ENCODE measurements around the gene CCDC69. TPM values are rescaled to one million over a fixed set of nuclear protein-coding genes. Genes with fewer than 3 reads are reported as not detected.
"Not testable (repeated sequence)": the region's sequence is repeated elsewhere in the genome, so short reads cannot be mapped to it uniquely, and the experiment has no call there.

Gene CCDC69, protein sequence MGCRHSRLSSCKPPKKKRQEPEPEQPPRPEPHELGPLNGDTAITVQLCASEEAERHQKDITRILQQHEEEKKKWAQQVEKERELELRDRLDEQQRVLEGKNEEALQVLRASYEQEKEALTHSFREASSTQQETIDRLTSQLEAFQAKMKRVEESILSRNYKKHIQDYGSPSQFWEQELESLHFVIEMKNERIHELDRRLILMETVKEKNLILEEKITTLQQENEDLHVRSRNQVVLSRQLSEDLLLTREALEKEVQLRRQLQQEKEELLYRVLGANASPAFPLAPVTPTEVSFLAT
- polyA plus RNA-seq (ENCODE audit: insufficient read length), result 5.3 TPM
- long read RNA-seq, donor 1, result 0 reads
- long read RNA-seq, donor 2, result 0 reads
- long read RNA-seq, donor 3, result 0 reads
- long read RNA-seq, donor 4, result 0 reads
- long read RNA-seq, donor 5, partial matches to known transcripts, result 0 of 1 reads
- long read RNA-seq, donor 5, other reads (novel, unspliced or antisense), result 0 of 1 reads
- long read RNA-seq, donor 6, partial matches to known transcripts, result 0 of 2 reads
- long read RNA-seq, donor 6, other reads (novel, unspliced or antisense), result 0 of 2 reads
- long read RNA-seq, donor 7, partial matches to known transcripts, result 0 of 2 reads
- long read RNA-seq, donor 7, other reads (novel, unspliced or antisense), result 0 of 2 reads
- long read RNA-seq, donor 8, partial matches to known transcripts, result 0 of 1 reads
- long read RNA-seq, donor 8, other reads (novel, unspliced or antisense), result 0 of 1 reads

DNA sequence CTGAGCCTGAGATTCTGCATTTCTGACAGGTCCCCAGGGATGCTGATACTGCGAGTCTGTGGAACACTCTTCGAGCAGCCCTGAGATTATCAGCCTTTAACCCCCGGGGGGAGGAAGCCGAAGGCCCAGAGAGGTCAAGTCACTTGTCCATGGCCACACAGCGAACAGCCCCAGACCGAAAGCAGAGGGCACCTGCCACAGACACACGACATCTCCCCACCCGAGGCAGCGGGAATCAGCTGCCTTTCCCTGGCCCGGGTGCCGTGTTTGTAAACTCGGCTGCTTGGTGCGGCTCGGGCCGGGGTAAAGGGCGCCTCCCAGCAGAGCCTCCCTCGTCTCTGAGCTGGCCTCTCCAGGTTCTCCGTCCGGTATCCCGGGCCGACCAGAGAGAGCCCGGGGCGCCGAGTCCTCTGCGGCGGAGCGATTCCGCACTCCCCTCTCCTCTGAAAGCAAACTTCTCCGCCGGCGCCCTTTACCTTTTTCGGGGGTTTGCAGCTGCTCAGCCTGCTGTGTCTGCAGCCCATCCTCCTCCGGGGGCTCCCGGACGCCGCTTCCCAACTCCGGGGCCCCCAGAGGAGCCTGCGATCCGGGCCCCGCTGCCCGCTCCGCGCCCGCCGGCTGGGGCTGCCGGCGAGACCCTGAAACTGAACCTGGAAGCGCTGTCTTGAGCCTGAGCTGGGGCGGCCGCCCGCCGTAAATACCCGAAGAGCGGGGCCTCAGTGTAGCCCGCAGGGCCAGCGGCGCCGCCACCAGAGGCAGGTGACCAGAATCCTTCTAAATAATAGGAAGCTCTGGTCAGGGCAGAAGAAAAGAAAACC lies at the start of gene CCDC69:
Gene CCDC69 (minus strand): TSS at position 646 of the 818 bp plus-strand sequence. CDS start 122 bp downstream, at position 524.
- DNase-seq, result peak; percentile 79

- DNase-seq, result no peak
Measured at GRCh38 chr5:151271336-151271735, 47.4 kb upstream of the CCDC69 start.

DNA sequence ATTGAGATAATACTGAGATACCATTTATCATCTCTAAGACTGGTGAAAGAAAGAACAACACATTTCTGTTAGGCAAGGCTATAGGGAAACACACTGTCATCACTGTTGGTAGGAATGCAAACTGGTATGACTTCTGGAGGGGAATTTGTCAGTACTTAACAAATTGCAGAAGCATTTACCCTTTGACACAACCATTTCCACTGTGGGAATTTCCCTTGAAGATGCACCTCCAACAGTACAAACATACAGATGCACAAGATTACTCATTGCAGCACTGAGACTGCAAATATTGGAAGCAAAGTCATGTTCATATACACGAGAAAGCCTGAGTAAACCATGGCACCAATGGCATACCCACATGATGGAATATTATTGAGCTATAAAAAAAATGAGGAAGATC lies 46.7 kb upstream of the CCDC69 start:
- DNase-seq, result no peak

- no peak for DNase-seq
Measured at GRCh38 chr5:151267491-151268260, 43.8 kb upstream of the CCDC69 start.

DNA sequence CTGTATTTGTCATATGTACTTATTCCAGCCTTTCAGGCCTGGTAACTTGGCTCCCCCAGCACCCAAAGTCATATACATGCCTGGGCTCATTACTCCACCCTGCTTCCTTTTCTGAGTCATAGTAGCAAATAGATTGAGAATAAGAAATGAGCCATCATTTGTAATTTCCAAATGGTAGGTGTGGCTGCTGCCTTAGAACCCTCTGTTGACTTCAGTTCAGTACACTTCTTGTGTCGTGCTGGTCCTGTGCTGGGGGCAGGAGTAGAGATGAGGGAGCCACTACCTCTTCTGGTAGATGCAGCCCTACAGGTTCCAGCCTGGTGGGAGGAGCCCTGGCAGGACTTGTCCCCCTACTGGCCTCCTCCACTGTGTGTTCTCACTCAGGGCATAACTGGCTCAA lies 40.2 kb upstream of the CCDC69 start:
- DNase-seq, result no peak

- DNase-seq, result no peak
Measured at GRCh38 chr5:151262532-151262931, 38.6 kb upstream of the CCDC69 start.

DNA sequence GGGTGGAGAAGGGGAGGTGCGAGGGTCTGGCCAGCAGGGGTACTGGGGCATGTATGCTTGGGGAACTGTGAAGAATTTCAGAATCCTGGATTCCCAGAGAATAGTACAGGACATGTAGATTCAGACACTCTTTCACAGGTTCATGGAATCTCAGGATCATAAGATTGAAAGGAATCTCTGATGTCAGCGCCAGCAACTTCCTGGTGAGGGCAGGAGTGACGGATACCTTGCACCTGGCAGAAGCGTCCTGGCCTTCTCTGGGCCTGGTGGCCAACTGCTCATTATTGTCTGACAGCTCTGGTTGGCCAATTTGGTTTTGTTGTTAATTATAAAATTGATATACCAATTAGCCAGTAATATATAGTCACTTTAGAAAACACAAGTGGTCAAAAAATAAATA lies 36.0 kb upstream of the CCDC69 start:
- DNase-seq, result no peak

GRCh38 chr5:151258816-151259215 lies 34.9 kb upstream of the CCDC69 start:
- no peak for DNase-seq

GRCh38 chr5:151258201-151258611 lies 34.3 kb upstream of the CCDC69 start:
- no peak for DNase-seq

- DNase-seq, result no peak
Measured at GRCh38 chr5:151257731-151258181, 33.9 kb upstream of the CCDC69 start.

DNA sequence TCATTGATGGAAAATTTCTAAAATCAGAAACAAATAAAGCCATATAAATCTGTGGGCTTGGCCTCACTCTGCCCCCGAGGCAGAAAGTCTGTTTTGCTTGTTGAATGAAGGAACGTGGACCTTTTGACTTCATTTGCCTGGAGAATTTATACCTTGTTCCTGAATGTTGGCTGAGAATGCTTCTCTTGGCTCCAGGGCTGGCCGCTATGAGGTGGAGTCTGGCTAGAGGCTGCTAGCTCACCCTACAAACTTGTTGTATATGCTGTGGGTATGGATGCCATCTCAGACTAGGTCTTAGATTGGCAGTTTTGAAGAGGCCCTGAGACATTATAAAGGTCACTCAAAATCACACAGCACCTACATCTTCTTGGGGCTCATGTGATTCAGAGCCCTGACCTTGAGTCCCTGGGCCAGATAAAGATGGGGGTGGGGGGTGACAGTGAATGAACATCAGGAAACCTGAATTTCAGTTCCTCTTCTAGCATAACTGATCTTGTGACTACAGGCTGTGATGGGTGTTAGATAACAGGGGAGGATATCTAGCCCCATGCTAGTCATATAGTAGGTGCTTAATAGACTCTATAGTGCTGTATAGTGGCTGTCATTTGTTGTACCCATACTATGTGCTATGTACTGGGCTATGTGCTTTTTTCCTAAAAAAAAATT lies 31.9 kb upstream of the CCDC69 start:
- DNase-seq, result no peak

DNA sequence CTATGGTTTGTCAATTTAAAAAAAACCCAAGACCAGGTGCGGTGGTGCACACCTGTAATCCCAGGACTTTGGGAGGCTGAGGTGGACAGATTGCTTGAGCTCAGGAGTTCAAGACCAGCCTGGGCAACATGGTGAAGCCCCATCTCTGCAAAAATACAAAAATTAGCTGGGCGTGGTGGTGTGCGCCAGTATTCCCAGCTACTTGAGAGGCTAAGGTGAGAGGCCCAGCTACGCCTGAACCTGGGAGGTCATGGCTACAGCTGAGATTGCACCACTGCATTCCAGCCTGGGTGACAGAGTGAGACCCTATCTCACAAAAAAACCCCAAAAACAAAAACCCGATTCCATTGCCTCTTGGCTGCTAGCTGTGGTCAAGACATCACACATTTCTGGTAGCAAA lies 31.1 kb upstream of the CCDC69 start:
- not testable (repeated sequence) for DNase-seq

DNA sequence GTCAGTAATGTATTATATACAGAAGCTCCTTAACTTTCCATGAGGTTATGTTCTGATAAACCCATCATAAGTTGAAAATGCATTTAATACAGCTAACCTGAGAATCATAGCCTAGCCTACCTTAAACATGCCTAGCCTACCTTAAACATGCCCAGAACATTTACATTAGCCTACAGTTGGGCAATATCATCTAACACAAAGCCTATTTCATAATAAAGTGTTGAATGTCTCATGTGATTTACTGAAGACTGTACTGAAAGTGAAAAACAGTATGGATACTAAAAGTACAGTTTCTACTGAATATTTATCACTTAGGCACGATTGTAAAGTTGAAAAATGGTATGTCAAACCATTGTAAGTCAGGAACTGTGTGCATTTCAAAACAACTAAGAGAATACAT lies 30.7 kb upstream of the CCDC69 start:
- DNase-seq, result no peak

- no peak for DNase-seq
Measured at GRCh38 chr5:151253605-151253950, 29.7 kb upstream of the CCDC69 start.

GRCh38 chr5:151252762-151253604 lies 29.1 kb upstream of the CCDC69 start, which contains the start of gene GM2A:
Gene GM2A (plus strand): TSS chr5:151253185. CDS start chr5:151253217, 32 bp downstream.
- peak; percentile 99 for DNase-seq

DNA sequence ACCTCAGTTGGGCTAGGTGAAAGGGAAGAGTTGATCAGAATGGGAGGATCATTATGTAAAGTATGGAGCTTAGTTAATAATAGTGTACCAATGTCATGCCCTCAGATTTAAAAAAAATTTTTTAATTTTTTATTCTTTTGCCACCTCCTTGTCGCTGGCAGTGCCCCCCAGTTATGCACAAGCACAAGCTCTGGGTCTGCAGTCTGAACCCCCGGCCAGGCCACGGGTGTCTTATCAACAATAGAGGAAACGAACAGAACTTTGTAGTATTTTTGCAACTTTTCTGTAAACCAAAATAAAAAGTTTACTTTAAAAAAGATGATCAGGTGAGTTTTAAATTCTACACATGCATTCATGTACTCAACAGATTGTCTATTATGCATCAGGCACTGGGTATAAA lies 27.7 kb upstream of the CCDC69 start:
- no peak for DNase-seq

DNA sequence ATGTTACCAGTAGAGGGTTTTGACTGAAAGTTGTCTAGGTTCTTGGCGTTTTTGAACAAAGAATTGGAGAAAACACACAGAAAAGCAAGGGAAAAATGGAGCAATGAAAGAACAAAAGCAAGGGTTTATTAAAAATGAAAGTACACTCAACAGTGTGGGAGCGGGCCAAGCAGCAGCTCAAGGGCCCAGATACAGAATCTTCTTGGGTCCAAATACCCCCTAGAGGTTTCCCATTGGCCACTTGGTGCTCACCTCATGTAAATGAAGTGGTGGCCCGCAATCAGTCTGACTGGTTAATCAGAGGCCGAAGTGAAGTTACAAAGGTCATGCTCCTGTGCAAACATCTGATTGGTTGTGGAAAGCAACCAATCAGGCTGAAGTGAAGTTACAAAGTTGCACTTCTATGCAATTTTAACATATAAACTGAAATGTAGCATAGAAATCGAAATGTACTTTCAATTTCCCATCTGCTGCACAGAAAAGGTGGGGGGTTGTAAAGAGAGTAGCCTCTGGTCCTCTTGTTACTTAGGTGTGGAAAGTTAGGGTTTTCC lies 27.2 kb upstream of the CCDC69 start:
- DNase-seq, result no peak

DNA sequence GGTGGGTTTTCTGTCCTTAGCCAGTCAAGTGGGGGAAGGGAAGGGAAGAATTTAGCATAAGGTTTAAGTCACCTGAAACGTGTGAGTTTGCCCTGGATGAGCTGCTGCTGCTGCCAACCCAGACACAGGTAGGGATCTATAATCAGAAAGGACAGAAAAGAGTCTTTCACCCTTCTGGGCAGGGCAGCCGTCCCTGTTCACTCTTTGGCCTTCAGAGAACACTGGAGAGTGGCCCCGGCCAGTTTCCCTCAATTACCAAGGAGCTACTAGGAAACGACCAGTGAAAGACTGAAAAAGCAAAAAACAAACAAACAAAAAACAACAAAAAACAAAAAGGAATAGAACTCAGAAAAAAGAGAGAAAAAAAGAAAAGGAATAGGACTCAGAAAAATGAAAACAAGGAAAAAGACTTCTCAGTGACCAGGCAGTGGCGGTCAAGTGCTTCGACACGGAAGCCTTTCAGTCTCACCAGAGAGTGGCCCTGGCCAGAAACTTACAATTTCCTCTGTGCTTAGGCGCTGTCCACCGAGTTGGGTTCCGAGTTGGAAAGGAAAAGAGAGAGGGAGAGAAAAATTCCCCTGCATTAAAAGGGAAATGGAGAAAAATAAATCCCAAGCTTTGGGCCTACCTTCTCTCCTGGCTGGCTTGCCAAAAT lies 26.6 kb upstream of the CCDC69 start:
- no peak for DNase-seq

DNA sequence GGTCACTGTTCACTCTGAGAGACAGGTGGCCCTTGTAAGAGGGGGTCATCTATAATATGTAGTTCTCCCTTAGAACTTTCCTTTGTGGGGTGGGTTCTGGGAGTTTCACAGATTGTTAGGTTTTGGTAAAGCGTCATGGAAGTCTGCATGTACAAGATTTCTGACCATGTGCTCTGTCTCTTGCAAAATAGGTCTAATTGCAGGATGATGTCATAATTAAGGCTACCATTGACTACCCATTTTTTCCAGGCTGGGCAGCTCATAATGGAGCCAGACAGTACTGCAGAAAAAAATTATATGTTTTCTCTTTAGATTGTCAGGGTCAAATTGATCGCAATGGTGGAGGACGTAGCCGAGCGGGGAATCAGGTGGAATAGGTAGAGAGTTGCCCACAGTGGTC lies 25.4 kb upstream of the CCDC69 start:
- no peak for DNase-seq
